Endothelial cell (in vitro differentiated cells): ENCODE results near the gene USP2. TPM values are rescaled to one million over a fixed set of nuclear protein-coding genes. Genes with fewer than 3 reads are reported as not detected.

Experiments used
- DNase-seq: peaks from one replicate; pipeline ENCODE4 v3.0.0; 2021; ENCODE audit warnings: low spot score
- H3K27ac Mint-ChIP-seq: one replicate; pipeline ENCODE4 v1.8.0; 2021; ENCODE audit warnings: mixed read lengths, inconsistent platforms; ENCODE audit not compliant: unreplicated experiment
- H3K27me3 Mint-ChIP-seq: one replicate; pipeline ENCODE4 v1.8.0; 2021; ENCODE audit warnings: mild to moderate bottlenecking, moderate library complexity, mixed read lengths, inconsistent platforms; ENCODE audit not compliant: unreplicated experiment
- H3K36me3 Mint-ChIP-seq: one replicate; pipeline ENCODE4 v1.8.0; 2021; ENCODE audit warnings: mild to moderate bottlenecking, low read depth, mixed read lengths, inconsistent platforms; ENCODE audit not compliant: unreplicated experiment
- H3K4me1 Mint-ChIP-seq: one replicate; pipeline ENCODE4 v1.8.0; 2021; ENCODE audit warnings: mild to moderate bottlenecking, mixed read lengths, inconsistent platforms; ENCODE audit not compliant: unreplicated experiment
- H3K4me3 Mint-ChIP-seq: one replicate; pipeline ENCODE4 v1.8.0; 2021; ENCODE audit warnings: mild to moderate bottlenecking, mixed read lengths, inconsistent platforms; ENCODE audit not compliant: unreplicated experiment
- H3K9me3 Mint-ChIP-seq: one replicate; pipeline ENCODE4 v1.8.0; 2021; ENCODE audit warnings: mixed read lengths, inconsistent platforms; ENCODE audit not compliant: unreplicated experiment
- total RNA-seq: library from RNA; stranded (reverse); fragmentation: NEBNext Ultra II Directional; extraction: Animal tissue kit (Norgen Biotek cat#: 25700); gene quantifications from one replicate; pipeline ENCODE4 v1.2.1, GENCODE V29; 2021; ENCODE audit not compliant: unreplicated experiment
- TF ChIP-seq, protein P1 (sequence below): fragments of 200-600 bp; sonication (generic); IDR thresholded peaks from one replicate; pipeline ENCODE4 v1.5.0; 2021; ENCODE audit warnings: antibody characterized with exemption; ENCODE audit not compliant: unreplicated experiment

USP2 gene
- total RNA-seq, 1 donor from 2014 or later: 1.5 TPM

DNA sequence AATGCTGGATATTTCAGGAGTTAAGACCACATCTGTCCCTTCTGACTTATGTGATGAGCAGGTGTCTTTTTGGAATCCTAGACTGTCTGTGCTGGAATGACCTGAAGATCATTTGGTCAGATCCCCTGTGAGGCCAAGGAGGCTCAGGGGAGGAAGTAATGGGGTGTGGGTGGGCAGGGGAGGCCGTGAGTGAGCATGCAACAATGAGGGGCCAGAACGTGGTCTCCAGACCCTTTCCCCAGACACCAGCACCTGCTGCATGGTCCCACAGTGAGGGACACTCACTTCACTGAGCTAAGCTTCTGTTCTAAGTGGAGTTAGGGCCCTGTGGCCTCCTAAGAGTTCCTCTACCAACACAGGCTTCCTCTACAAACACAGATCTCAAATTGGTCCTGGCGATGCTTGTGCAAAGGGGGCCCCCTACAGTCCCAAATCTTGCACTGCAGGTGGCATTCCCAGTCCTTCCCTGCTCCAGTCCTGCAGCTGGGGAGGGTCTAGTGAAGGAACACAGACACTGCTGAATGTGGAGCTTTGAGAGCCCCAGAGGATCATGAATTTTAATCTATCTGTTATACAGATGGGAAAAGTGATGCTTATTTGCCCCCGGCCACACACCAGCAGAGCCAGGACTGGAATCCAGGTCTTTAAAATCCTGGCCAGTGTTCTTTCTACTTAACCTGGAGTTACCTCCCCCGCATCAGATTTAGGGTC is 7.4 kb downstream of the USP2 start:
- H3K27ac Mint-ChIP-seq: no peak overlapping the region
- peaks cover 5% of the 10 kb centered on the region for H3K27me3 Mint-ChIP-seq
- no peak overlapping the region for H3K4me3 Mint-ChIP-seq
- no peaks in the 10 kb centered on the region for H3K36me3 Mint-ChIP-seq
- DNase-seq: peak; percentile 90
- TF ChIP-seq, protein P1, sequence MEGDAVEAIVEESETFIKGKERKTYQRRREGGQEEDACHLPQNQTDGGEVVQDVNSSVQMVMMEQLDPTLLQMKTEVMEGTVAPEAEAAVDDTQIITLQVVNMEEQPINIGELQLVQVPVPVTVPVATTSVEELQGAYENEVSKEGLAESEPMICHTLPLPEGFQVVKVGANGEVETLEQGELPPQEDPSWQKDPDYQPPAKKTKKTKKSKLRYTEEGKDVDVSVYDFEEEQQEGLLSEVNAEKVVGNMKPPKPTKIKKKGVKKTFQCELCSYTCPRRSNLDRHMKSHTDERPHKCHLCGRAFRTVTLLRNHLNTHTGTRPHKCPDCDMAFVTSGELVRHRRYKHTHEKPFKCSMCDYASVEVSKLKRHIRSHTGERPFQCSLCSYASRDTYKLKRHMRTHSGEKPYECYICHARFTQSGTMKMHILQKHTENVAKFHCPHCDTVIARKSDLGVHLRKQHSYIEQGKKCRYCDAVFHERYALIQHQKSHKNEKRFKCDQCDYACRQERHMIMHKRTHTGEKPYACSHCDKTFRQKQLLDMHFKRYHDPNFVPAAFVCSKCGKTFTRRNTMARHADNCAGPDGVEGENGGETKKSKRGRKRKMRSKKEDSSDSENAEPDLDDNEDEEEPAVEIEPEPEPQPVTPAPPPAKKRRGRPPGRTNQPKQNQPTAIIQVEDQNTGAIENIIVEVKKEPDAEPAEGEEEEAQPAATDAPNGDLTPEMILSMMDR: peak; percentile 76
- peaks cover 16% of the 10 kb centered on the region for H3K4me1 Mint-ChIP-seq
- no peaks in the 10 kb centered on the region for H3K9me3 Mint-ChIP-seq

DNA sequence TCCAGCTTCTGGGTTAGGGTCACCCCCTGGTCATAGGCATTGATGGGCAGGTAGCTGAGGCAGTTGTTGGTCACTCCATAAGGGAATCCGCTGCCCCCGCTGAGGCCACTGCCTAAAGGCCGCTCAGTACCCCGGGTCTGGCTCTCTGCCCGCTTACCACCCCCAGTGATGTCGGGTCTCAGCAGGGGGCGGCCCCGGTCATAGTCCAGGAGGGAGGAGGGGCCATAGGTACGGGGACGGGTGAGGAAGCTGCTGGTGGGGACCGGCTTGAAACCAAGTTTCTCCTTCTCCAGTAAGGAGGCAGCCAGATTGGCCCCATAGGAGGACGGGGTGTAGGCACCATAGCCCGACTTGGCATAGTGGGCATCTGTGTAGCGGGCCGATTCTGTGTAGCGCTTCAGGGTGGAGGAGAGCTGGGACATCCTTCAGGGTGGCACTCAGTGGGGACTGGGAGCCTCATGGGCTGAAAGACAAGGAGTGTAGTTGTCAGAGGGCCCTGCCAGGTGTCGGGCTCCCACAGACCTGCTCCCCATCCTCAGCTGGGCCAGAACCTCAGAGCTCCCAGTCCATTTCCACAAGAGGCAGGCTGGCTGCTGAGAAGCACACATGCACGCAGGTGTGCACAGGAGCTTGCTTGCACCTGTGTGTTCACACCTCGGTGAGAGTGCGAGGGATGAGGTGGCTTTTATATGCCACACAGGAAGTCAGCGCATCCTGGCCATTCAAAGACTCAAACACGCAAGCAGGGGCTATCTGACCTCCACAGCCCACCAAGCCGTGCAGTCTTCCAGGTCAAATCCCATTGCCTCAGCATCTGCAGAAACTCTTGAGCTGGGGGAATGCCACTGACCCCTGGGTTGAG is 8.2 kb downstream of the USP2 start:
- DNase-seq: no peak
- Mint-ChIP-seq H3K4me1 (peaks cover 11% of the 10 kb centered on the region), H3K27me3 (peaks cover 5% of the 10 kb centered on the region), H3K27ac (no peak overlapping the region), H3K4me3 (no peak overlapping the region), H3K36me3 (no peaks in the 10 kb centered on the region), H3K9me3 (no peaks in the 10 kb centered on the region)
- TF ChIP-seq, protein P1: no peak

DNA sequence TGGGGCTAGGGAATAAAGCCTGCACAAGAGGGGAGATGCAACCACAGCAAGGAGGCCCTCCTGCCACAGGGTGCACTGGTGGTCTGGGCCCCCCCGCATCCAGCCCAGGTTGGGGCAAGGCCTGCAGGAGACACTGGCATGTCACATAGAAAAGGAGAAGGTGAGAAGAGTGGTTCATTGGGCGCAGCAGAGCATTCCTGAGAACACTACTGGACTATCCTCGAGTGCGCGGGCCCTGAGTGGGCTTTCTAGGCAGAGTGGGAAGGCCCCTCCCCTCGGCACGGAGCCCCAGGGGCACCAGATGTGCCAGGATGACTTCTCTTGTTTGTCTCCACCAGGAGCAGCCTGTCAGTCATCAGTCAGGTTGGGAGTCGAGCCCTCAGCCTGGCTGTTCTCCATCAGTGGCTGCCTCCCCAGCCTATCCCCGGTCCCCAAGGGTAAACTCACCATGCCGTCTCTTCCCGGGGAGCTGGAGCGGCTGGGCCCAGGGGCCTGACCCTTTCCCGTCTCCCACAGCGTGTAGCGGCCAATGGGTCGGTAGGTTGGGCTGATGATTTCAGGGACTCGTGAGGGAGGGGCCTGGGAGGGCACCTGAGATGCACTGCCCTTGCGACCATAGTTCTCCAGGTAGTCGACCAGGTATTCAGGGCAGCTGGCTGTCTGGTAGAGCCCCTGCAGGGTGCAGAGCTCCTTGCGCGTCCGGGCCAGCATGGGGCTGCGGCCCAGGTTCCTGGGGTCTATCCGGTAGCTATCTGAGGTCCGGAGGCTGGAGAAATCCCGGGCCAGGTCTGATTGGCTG is 9.0 kb downstream of the USP2 start:
- Mint-ChIP-seq H3K9me3 (no peaks in the 10 kb centered on the region), H3K36me3 (no peaks in the 10 kb centered on the region), H3K27me3 (peaks cover 5% of the 10 kb centered on the region), H3K27ac (no peak overlapping the region), H3K4me1 (peaks cover 11% of the 10 kb centered on the region), H3K4me3 (no peak overlapping the region)
- DNase-seq: no peak
- TF ChIP-seq, protein P1: no peak

DNA sequence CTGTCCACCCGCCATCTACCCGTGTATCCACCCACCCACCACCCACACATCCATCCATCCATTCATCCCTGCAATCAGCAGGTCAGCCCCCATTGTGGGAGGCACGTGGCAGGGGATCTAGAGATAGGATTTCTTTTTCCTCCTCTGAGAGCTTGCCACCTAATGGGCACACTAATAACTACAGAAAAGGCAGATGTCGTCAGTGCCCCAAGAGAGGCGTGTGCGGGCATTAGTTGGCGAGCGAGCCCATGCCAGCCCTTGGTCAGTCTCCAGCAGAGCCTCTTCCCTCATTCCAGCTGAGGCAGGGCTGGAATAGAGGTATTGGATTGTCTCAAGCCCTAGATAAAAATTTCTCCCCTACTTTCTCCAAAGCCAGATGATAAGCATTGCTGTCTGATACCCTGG is 9.7 kb downstream of the USP2 start:
- Mint-ChIP-seq H3K36me3 (no peaks in the 10 kb centered on the region), H3K4me1 (peaks cover 11% of the 10 kb centered on the region), H3K27ac (peak overlapping the region; percentile 20), H3K4me3 (no peak overlapping the region), H3K27me3 (peaks cover 5% of the 10 kb centered on the region), H3K9me3 (no peaks in the 10 kb centered on the region)
- no peak for DNase-seq
- TF ChIP-seq, protein P1: peak; percentile 13
